IPS DF 4.7 (cell line): ENCODE measurements around the gene WFS1.

Experiments
- DNase-seq: peaks from one replicate; pipeline ENCODE4 v3.0.0-alpha.2; 2013; ENCODE audit warnings: low spot score; ENCODE audit errors: extremely low read depth

The WFS1 gene

GRCh38 chr4:6324461-6324998, 54.9 kb downstream of the WFS1 start:
- DNase-seq: no peak

GRCh38 chr4:6324999-6325787, 55.5 kb downstream of the WFS1 start:
- DNase-seq: no peak

DNA sequence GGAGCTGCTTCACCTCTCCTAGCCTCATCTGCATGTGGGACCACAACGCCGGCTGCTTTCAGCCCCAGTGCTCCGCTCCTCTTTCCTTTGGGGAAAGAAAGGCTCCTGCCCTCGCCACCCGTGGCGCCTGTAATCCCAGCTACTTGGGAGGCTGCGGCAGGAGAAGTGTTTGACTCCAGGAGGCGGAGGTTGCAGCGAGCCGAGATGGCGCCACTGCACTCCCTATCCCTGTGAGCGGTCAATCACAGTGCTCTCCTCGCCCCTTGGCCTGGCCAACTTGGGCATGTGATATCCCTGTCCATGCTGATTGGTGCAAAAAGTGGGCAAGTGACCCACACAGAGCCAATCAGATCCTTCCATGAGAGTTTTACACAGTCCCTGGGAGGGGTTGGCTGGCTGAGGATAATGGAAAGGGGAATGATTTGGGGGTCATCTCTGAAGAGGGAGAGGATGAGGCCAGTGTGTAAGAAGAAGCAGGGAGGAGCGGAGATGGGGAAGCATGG, 56.2 kb downstream of the WFS1 start:
- no peak for DNase-seq

- no peak for DNase-seq
Measured at GRCh38 chr4:6326312-6327060, 56.8 kb downstream of the WFS1 start.

DNA sequence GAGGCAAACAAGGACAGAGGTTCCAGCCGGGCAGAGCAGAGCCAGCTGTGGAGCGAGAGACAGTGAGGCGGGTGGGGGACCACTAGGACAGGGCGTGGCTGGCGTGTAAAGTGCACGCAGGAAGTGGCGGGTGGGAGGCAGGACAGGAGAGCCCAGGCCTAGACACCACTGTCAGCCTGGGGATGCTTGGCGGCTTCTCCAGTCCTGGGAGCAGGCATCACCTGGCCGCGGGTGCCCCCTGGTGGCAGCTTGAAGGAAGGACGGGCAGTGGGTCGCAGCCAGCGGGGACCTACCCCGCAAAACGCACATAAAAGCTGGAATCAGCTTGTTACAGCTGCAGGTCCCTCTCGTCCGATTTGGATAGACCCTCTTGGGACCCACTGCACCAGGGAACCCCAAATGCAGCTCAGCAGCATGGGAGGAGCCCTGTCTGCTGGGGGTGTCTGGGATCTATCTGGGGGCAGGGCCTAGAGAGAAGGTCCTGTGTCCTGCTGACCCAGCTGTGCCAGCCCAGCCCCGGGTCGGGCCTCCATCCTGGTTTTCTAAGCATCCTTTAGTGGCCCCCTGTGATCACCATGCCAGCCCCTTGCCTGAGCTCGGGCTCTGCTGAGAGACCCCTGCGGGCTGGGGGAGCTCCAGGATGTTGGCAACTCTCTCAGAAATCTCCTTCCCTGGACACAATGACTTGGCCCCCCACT, 57.7 kb downstream of the WFS1 start:
- no peak for DNase-seq

- DNase-seq: no peak
Measured at GRCh38 chr4:6328526-6328925, 58.9 kb downstream of the WFS1 start.

DNA sequence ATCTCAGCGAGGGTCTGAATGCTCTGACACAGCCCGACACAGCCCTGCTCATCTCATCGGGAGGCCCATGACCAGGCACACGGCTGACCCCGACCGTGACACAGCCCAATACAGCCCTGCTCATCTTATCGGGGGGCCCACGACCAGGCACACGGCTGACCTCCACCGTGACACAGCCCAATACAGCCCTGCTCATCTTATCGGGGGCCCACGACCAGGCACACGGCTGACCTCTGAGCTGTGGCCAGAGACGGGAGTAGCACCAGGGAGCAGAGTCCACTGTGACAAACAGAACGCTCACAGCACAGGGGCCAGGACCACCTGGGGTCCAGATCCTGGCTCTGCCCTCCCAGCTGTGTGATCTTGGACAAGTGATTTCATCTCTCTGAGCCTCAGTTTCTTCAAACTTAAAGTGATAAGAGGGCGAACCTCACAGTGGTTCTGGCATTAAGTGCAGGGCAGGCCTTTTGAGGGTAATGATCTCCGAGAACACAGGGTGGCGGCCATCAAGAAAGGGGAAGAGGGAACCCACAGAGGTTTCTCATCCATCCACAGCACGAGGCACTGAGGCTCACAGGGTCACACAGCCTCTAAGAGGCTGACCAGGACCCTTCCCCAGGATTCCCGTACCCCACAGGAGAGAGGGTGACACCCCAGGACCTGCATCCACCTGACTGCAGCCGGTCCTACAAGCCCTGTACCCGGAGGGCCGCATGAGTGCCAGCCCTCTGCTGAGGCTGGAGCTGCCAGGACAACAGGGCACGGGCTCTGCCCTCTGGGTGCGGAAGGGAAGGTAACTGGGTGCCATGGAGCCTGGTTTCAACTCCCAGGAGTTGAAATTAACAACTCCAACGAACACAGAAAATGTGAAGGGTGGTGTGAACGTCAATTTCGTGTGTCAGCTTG, 60.1 kb downstream of the WFS1 start:
- no peak for DNase-seq

- DNase-seq: no peak
Measured at GRCh38 chr4:6330384-6330767, 60.7 kb downstream of the WFS1 start.

DNA sequence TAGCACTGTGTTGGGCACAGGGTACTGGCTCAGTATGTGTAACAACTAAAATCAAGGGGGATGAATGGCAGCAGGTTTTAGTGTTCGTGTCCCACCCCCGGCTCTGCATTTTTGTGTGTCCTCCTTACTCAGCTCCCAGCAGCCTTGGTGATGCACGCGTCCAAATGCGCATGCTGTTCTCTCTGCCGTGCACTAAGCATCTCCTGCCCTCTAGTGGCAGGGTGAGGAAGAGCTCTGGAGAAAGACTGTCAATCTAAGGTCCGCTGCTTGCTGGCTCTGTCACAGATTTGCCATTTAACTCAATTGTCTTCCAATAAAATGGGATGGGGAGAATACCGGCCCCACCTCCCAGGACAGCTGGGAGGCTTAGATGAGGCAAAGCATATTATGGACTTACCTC, 61.4 kb downstream of the WFS1 start:
- DNase-seq: no peak

DNA sequence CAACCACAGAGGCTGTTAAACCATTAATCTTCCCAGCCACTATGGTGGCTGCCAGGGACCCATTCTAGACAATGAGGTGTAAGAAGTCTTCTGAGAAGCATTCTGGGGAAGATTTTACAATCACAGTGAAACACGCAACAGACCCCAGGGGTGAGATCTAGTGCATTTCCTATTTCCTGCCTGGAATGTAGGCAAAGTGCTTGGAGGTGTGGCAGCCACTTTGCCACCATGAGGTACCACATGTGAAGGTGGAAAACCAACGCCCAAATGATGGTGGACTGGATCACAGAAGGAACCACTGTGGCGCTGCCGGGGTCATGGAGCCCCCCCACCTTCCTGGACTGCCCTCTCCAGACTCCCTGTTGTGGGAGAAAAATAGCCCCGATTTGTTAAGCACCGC, 61.8 kb downstream of the WFS1 start:
- no peak for DNase-seq

DNA sequence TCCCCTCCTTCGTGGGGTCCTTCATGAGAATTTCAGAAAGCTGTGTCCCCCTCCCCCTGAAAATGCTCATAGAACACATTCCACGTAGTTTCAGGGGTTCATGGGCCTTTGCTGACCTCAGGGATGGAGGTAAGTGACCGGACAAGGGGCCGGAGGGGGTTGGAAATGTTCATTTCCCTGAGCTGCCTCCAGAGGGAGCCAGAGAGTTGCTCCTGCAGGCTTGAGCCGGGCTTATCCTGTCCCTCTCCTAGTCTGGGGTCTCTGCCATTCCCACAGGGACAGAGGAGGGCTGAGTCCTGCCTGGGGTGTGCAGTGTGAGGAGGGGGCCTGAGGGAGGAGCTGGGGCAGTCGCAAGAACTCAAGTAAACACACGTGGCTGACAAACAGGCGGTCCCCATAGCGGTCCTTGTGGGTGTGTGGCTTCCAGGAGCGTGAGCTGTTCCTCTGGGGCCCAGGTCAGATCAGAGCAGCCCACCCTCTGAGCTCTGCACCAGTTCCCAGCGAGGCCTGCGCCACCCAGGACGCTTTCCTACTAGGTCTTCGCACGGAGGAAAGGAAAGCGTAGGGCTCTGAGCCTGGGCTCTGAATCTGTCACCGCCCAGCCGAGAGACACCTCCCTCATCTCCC, 62.5 kb downstream of the WFS1 start:
- DNase-seq: no peak

DNA sequence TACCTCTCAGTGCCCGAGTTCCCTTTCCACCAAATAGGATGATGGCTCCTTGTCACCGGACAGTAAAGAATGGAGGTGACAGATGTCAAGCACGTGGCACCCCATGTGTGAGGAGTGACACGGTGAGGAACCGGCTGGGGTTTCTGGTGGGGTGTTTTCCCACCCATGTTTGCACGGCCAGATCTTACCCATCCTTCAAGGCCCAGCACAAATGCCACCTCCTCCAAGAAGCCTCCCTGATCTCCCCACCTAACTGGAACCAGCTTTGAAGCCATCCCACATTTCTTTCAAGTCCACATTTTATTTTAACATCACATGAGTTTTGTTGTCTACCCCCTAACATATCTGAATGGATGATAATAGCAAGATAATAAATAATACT, 63.0 kb downstream of the WFS1 start:
- no peak for DNase-seq

GRCh38 chr4:6333301-6334202, 63.9 kb downstream of the WFS1 start:
- no peak for DNase-seq

DNA sequence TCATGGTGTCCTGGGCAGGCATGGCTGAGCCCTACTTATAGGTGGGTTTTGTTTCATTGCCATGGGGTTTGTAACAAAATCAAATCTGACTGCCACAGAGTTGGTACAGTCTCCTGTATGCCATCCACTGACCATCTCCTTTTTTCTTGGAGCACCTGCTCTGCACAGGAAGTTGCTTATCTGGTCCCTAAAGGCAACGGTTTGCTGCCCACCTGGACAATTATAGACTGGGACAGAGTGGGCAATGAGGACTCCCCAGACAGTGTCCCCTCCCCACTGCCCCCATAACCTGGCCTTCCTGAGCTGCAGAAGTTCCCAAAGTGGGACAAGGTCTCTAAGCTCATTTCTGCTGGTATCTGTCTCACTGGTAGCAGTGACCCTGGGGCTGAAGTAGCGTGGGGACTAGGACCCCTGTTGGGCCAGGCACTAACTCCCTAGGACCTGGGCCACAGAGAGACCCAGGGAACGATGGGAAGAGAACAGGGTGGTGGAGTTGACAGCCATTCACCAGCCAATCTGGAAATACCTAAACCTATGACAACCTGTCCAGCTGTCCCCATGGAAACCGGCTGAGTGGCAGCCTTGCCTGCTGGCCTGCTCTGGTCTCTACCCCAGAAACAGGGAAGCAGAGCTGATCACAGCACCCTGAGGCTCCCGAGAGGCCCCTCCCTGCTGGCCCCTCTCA, 64.7 kb downstream of the WFS1 start:
- DNase-seq: no peak

- DNase-seq: no peak
Measured at GRCh38 chr4:6335040-6335590, 65.5 kb downstream of the WFS1 start.

DNA sequence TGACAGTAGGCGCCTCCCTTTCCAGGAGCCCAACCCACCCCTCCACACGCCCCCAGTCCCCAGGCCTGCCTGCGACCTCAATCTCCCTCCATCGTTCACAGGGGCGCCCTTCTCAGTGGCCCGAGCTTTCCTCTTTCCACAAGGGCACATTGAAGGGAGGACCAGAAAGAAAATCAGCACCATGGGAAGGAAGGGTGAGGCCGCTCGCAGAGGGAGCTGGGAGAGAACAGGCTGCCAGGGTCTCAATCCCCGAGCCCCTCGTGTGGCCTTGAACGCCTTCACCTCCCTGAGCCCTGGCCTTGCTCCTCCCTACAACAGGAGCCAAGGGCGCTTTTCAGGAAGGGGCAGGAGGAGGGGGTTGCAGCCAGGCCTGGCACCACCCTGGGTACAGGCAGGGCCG, 66.5 kb downstream of the WFS1 start:
- no peak for DNase-seq

GRCh38 chr4:6337331-6337935, 67.8 kb downstream of the WFS1 start:
- DNase-seq: no peak
